Measurements from ENCODE around the gene PPP4R3B. TPM values are rescaled to one million over a fixed set of nuclear protein-coding genes. Genes with fewer than 3 reads are reported as not detected.
"Not testable (repeated sequence)": the region's sequence is repeated elsewhere in the genome, so short reads cannot be mapped to it uniquely, and the experiment has no call there.

Gene PPP4R3B
- total and polyA plus RNA-seq, 8 donors = 17.4 to 110 (median 46.9) TPM

- peaks cover 0 to 18% (median 5%) of the 10 kb centered on the region in 4 donors for H3K4me1 ChIP-seq
- peaks cover 39 to 97% (median 93%) of the 10 kb centered on the region in 4 donors for H3K36me3 ChIP-seq
- no peak overlapping the region for H3K4me3 ChIP-seq
- intact Hi-C loops (cut with DNase I; ENCODE audit: low total_unique reads) = no loop called here
- H3K27ac ChIP-seq = peak overlapping the region in 2 of 5 donors; percentile 14 to 15
- H3K27me3 ChIP-seq = no peaks in the 10 kb centered on the region
- no peak for DNase-seq
- 96 to 98% (median 97%) methylated on average over 9 of the region's 9 CpGs for WGBS, 5 donors
- H3K9me3 ChIP-seq = peaks cover 0 to 6% (median 0%) of the 10 kb centered on the region in 4 donors
- no peak for TF ChIP-seq POLR2AphosphoS5 (IDR thresholded peaks at IDR 0.05)
- no peak for TF ChIP-seq CTCF (IDR thresholded peaks at IDR 0.05)
- TF ChIP-seq POLR2A (IDR thresholded peaks at IDR 0.05) = no peak
- no peak for TF ChIP-seq EP300 (IDR thresholded peaks at IDR 0.05)
Measured at GRCh38 chr2:55556809-55557208, 60.6 kb downstream of the PPP4R3B start.

GRCh38 chr2:55555977-55556376, 61.4 kb downstream of the PPP4R3B start:
- H3K4me1 ChIP-seq = peaks cover 0 to 18% (median 5%) of the 10 kb centered on the region in 4 donors
- peaks cover 0 to 2% (median 0%) of the 10 kb centered on the region in 4 donors for H3K9me3 ChIP-seq
- H3K27me3 ChIP-seq = no peaks in the 10 kb centered on the region
- peaks cover 31 to 93% (median 87%) of the 10 kb centered on the region in 4 donors for H3K36me3 ChIP-seq
- H3K4me3 ChIP-seq = no peak overlapping the region
- peak in 1 of 2 donors; percentile 72 for DNase-seq
- intact Hi-C loops (cut with DNase I; ENCODE audit: low total_unique reads) = no loop called here
- no peak overlapping the region for H3K27ac ChIP-seq
- TF ChIP-seq EP300 (IDR thresholded peaks at IDR 0.05) (no peak), POLR2AphosphoS5 (IDR thresholded peaks at IDR 0.05) (peak in 1 of 3 donors; percentile 43), POLR2A (IDR thresholded peaks at IDR 0.05) (no peak)

- TF ChIP-seq CTCF (IDR thresholded peaks at IDR 0.05) (no peak), POLR2AphosphoS5 (IDR thresholded peaks at IDR 0.05) (no peak), POLR2A (IDR thresholded peaks at IDR 0.05) (no peak), EP300 (IDR thresholded peaks at IDR 0.05) (no peak)
- Histone ChIP-seq H3K36me3 (peaks cover 18 to 86% (median 76%) of the 10 kb centered on the region in 4 donors), H3K4me3 (no peak overlapping the region), H3K27me3 (no peaks in the 10 kb centered on the region), H3K9me3 (no peaks in the 10 kb centered on the region), H3K4me1 (peaks cover 0 to 24% (median 5%) of the 10 kb centered on the region in 4 donors), H3K27ac (no peak overlapping the region)
- WGBS, 5 donors = 91 to 98% (median 95%) methylated on average over 3 of the region's 3 CpGs
- no peak for DNase-seq
- intact Hi-C loops (cut with DNase I; ENCODE audit: low total_unique reads) = no loop called here
Measured at GRCh38 chr2:55553321-55553720, 64.1 kb downstream of the PPP4R3B start.

GRCh38 chr2:55550368-55551102, 66.9 kb downstream of the PPP4R3B start:
- H3K27me3 ChIP-seq = no peaks in the 10 kb centered on the region
- intact Hi-C loops (cut with DNase I; ENCODE audit: low total_unique reads) = no loop called here
- no peaks in the 10 kb centered on the region for H3K9me3 ChIP-seq
- 69 to 79% (median 75%) methylated on average over 4 of the region's 4 CpGs for WGBS, 5 donors
- peak in 1 of 2 donors; percentile 9 for DNase-seq
- H3K4me3 ChIP-seq = no peak overlapping the region
- peaks cover 13 to 85% (median 74%) of the 10 kb centered on the region in 4 donors for H3K36me3 ChIP-seq
- H3K27ac ChIP-seq = no peak overlapping the region
- TF ChIP-seq CTCF (IDR thresholded peaks at IDR 0.05) (no peak), POLR2AphosphoS5 (IDR thresholded peaks at IDR 0.05) (no peak), EP300 (IDR thresholded peaks at IDR 0.05) (no peak), POLR2A (IDR thresholded peaks at IDR 0.05) (no peak)
- H3K4me1 ChIP-seq = peaks cover 0 to 10% (median 0%) of the 10 kb centered on the region in 4 donors

- H3K9me3 ChIP-seq; H3K27ac ChIP-seq; H3K27me3 ChIP-seq; H3K4me3 ChIP-seq; DNase-seq; H3K4me1 ChIP-seq; intact Hi-C loops (cut with DNase I; ENCODE audit: low total_unique reads): not testable (repeated sequence)
- peaks cover 10 to 85% (median 78%) of the 10 kb centered on the region in 4 donors for H3K36me3 ChIP-seq
- 91 to 96% (median 95%) methylated on average over 8 of the region's 8 CpGs for WGBS, 5 donors
Measured at GRCh38 chr2:55547679-55548078, 69.7 kb downstream of the PPP4R3B start.
